Left renal pelvis (tissue), 4 donors: Measurements from ENCODE around the gene SPSB3. TPM values are rescaled to one million over a fixed set of nuclear protein-coding genes. Genes with fewer than 3 reads are reported as not detected.

Experiments
- DNase-seq, 4 donors: peaks; one replicate each; pipeline ENCODE4 v3.0.0-alpha.2; 2013; ENCODE audit warnings: low read depth in 4 of 4, low spot score in 3 of 4
- polyA plus RNA-seq, 4 donors: library from polyadenylated mRNA; unstranded; fragments of 120-200 nt; gene quantifications; one replicate each; pipeline ENCODE4 v1.2.1, GENCODE V29; 2013; ENCODE audit not compliant: insufficient read length in 4 of 4

SPSB3 gene
- 10 to 100 TPM; 31.4 to 53.3 (median 35.4) TPM for polyA plus RNA-seq

DNA sequence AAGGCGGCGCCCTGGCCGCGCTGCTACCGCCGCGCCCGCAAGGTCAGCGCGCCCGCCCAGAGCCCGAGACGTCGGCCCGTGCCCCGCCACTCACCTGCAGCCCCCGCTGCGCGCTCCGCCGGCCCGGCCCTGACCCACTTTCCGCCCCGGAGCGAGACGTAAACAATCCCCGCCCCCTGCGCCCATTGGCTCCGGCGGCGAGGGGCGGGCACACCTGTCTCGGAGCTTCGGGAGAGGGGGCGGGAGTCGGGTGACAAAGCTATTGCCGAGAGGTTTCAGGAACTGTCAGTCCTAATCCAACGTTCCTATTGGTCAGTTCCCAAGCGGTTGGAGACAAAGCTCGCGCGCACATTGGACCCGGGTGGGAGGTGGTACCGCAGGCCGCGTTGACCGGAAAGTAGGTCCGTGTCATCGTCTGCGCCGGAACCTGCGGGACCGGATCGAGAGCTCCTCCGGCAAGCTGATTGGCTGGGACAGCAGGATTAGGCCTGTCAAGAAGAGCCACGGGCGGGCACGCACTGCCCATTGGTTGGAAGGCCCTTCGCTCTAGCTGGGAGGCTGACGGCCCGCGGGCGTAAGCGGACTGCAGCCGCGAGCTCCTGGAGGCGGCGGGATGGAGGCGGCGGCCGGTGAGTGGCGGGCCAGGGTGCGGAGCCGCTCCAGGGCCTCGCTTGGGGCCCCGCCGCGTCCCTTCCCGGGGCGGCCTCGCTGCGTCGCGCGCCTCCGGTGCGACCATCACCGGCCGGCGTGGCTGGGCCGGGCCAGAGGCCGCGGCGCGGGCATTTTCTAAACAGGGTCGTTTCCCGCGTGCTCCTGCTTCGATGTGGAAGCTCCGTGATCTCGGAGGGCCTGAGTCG lies at the start of gene SPSB3, which contains the start of gene NUBP2:
Gene SPSB3, minus strand, starts transcription at position 164 of the 857 bp plus-strand sequence. CDS start 1,088 bp downstream, outside the sequence.
Gene NUBP2, plus strand, starts transcription at position 553 of the 857 bp plus-strand sequence. Its CDS starts 61 bp downstream, at position 614.
- DNase-seq = peak; percentile 99 to 100 (median 99)

DNA sequence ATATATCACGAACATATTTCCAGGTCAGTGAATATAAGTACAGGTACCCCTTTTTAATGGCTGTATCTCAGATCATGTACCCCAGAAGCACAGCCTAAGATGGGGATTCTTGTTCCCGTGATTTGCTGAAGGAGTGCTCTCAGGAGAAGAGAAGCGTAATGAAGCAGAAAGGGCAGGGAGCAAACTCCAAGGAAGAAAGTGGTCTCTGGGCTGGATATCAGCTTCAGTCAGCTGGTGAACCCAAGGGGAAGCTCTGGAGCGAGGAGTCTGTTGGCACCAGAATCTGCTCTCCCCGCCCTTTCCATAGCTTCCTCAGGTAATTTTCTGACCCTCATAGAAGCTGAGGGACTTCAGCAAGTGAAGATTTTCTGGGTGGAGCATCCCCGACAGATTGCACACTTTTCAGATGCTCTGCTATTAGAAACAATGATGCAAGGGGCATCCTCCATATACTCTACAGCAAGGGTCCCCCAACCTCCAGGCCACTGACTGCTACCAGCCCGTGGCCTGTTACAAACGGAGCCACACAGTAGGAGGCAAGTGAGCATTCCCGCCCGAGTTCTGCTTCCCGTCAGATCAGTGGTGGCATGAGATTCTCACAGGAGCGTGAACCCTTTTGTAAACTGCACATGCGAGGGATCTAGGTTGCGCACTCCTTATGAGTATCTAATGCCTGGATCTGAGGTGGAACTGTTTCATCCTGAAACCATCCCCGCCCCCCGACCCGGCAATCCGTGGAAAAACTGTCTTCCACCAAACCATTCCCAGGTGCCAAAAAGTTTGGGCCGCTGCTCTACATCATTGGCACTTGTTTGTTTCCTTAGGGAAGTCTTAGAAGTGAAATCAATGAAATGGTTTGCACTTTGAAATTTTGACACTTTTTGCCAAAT lies 49.1 kb upstream of the SPSB3 start:
- DNase-seq = no peak

DNA sequence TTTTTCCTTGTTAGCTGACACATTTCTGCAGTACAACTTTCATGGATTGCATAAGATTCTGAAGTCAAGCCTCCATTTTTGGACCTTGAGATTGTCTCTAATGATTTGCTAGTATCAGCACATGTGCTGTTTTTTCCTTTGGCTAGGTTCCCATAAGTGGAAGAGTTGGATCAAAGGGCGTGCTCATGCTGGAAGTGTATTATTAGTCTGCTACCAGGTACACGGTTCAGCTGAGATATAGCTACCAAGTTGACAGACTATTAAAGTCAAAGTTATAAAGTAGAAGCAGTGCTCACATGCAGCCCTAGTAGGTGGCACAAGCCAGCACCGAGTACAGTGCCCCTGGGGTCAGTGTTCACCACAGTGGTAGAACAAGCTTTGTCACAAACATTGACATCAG lies 47.8 kb upstream of the SPSB3 start:
- no peak for DNase-seq

DNA sequence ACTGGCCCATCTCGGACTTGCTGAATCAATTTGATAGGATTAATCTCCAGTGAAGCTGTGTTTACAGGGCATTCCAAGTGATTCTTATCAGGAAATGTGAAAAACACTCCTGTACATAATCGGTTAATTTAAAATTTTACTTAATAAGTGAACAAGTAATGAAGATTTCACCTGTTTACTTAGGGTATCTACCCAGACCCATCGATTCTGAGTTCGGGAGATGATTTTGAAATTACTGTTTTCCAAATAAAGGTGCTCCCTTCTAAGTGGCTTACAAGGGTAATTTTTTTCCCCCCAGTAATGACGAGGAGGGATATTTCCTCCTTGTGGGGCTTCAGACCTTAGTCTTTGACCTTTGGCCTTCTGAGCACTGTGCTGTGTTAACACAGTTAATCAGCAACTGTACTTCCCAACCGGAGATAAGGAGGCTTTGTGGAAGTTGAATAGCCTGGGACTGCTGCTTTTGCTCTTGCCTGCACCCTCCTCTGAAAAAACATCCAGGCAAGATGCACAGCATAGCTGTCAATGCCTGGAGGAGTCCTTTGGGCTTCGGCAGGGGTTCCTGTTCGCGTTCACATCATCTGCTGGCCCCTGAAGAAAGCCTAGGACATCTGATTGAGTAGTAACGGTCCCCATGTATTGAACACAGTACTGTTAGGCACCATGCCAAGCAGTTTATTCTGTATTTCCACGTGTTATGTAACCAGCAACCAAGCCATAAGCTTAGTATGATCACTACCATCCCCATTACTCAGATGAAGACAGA lies 46.5 kb upstream of the SPSB3 start:
- no peak for DNase-seq

DNA sequence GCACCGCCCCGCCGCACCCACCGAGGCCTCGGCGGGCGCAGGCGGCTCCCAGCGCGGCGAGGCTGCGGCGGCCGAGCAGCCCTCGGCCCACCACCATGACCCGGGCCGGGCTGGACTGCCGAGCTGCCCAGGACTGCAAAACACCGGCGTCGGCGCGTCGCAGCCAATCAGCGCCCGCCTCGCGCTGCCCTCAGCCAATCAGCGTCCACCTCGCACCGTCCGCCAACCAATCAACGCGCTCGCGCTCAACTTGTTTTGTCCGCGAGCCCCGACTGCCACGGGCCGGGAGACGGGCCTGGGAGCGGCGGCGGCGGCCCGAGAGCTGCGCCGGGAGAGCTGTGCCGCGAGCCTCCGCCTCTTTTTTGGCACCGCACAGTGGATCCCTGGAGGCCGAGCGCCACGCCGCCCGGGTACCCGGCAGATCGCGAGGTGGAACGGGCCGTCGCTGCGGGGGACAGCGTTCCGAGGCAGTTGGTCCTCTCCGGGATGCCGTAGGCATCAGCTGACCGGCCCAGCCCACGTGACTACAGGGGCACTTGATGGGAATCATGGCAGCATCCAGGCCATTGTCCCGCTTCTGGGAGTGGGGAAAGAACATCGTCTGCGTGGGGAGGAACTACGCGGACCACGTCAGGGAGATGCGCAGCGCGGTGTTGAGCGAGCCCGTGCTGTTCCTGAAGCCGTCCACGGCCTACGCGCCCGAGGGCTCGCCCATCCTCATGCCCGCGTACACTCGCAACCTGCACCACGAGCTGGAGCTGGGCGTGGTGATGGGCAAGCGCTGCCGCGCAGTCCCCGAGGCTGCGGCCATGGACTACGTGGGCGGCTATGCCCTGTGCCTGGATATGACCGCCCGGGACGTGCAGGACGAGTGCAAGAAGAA lies 44.6 kb upstream of the SPSB3 start, which contains the start of the genes FAHD1 and HAGH:
Gene FAHD1, plus strand, starts transcription at position 516 of the 883 bp plus-strand sequence. Its CDS starts 33 bp downstream, at position 549.
Gene HAGH, minus strand, starts transcription at position 135 of the 883 bp plus-strand sequence. Its CDS starts 38 bp downstream, at position 97.
- DNase-seq = peak; percentile 84 to 90 (median 88)

DNA sequence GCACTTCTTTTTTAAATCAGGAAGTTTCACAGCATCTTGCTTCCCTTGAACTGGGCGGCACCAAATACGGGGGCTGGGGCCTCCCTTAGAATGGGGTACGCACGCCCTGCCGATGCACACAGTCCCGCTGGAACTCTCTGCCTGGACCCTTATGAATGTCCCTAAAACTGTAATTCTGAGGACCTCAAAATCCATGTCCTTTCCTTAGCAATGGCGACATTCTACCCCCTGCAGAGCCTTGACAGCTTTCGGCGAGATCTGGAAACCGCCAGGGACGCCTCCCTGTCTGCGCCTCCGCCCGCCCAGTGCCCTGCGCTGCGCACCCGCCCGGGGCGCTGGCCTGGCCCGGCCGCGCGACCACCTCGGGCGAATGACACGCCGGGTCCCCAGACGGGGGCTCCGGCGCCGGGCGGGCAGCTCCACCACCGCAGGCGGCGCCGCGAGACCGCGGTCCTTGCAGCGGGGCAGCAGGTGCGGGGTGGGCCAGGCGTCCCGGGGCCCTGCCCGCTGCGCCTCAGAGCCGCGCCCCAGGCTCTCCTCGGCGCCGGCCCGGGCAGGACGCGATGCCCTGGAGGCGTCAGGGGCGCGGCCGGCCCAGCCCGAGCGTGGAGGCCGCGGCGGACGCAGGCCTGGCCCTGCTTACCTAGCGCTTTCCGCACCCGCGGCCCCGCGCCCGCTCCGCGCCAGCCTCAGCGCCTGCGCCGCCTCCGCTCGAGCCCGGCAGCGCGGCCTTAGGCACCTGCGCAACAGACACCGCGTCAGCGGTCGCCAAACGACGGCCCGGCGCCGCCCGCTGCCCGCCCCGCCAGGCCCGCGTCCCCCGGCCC lies 43.7 kb upstream of the SPSB3 start:
- DNase-seq = peak in 1 of 4 donors; percentile 29

GRCh38 chr16:1825381-1825863 lies 43.1 kb upstream of the SPSB3 start:
- no peak for DNase-seq

GRCh38 chr16:1823821-1824220 lies 41.5 kb upstream of the SPSB3 start:
- DNase-seq = no peak

- no peak for DNase-seq
These were observed 40.4 kb upstream of the SPSB3 start for GRCh38 chr16:1822801-1823200.

- no peak for DNase-seq
These were observed 39.7 kb upstream of the SPSB3 start for GRCh38 chr16:1821861-1822611.

- no peak for DNase-seq
These were observed 38.5 kb upstream of the SPSB3 start for GRCh38 chr16:1820946-1821290.

DNA sequence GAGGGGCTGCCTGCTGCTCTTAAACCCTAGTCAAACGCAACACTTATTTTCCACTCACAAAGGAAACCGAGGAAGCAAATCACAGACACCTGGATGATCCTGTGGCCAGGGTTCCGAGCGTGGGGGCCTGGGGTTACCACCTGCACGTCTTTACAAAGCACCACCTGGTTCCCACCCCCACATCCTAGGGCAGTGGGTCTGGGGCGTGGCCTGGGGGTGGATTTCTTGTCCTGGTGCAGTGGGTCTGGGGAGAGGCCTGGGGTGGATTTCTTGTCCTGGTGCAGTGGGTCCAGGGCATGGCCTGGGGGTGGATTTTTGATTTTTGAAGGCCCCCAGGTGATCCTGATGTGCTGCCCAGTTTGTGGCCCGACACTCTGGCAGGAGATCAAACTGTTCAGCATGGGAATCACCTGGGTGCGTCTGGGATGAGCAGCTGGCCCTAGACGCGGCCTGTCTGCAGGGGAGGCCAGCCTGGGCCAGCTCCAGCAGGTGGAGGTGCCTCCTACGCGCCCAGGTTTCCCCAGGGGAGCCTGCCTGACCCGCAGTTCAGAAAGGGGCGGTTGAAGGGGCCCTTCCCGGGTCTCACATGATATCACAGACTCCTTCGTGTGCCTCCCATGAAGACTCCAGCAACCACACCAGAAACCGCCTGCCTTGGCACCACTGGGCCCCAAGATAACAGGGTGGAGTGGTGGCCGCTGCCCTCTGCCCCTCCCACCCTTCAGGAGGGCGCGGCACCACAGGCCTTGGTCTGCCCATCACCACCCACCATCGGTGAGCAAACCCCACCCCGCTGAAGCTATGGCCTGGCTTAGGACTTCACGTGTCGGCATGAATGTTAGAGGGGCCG lies 38.0 kb upstream of the SPSB3 start:
- DNase-seq = no peak

DNA sequence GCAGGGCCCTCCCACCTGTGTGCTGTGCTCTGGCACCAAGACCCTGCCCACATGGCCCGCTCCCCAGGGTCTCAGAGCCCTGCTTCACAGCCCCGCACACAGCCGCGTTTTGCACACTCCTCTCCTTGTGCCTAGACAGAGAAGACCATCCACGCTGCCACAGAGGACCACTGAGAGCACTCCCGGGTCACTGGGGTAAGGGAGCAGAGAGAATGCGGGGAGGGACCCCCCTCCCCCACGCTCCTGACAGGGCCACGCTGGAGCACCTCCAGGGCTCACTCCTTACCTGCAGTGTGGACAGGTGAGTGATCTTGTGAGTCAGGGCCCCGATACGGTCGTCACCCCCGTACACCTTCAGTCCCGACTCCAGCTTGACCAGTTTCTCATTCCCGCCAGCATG lies 37.2 kb upstream of the SPSB3 start:
- no peak for DNase-seq

- no peak for DNase-seq
These were observed 36.6 kb upstream of the SPSB3 start for GRCh38 chr16:1818873-1819525.

DNA sequence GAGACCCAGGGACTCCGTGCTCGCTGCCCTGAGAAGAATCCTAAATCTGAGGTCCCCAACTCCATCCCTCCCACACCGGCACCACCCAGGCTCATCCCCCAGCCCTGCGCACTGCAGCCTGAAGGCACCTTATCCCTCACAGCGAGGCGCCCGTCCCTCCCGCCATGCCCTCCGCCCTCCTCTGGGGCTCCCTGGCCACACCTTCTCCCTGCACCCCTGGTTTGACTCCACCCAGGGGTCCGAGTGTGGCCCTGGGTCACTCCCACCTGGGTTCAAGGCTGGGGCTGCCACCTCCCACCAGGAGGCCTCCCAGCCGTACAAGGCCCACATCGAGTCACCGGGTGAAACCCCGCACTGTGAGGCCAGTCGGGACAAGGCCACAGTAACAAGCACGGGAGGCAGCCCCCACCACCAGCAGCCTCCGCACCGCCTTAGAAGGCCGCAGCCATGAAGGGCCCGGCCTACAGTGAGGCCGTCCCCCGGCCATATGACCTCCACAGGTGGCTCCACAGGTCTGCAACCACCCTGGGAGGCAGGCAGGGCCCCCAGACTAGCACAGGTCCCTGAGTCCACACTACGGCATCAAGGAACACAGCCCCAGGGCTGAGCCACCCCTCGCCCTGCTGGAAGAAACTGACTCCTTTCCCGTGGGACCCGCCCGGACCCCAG lies 36.0 kb upstream of the SPSB3 start:
- DNase-seq = no peak

DNA sequence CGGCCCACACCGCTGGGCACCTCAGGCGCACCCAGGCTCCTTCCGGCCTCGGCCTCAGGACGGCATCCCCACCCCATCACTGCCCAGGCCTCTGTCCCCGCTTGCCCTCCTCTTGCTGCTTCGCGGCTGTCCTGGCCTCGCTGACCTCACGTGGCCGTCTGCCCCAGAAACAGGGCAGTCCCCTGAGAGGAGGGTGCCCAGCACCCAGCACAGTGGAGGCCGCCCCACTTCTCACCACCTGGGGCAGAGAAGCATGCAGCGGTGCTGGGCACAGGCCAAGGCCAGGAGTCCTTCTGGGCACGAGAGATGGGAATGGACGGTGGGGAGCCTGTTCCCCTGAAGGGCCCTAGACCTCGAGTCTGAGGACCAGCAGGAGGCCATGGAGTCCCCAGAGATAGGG lies 35.3 kb upstream of the SPSB3 start:
- DNase-seq = no peak
